Measurements from ENCODE around the gene ASPRV1.

ASPRV1 gene

DNA sequence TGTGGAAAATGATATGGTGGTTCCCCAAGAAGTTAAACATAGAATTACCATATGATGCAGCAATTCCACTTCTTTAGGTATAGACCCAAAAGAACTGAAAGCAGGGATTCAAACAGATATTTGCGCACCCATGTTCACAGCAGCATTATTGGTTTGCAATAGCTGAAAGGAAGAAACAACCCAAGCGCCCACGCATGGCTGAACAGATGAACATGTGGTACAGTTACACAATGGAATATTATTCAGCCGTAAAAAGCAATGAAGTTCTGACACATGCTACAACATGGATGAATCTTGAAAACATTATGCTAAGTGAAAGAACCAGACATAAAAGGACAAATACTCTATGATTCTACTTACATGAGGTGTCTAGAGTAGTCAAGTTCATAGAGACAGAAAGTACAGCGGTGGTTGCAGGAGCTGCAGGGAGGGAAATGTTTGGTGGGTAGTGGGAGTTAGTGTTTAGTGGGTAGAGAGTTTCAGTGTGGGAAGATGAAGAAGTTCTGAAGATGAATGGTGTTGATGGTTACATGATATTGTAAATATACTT, 26.7 kb upstream of the ASPRV1 start:
- DNase-seq (ENCODE audit: low read depth): no peak

DNA sequence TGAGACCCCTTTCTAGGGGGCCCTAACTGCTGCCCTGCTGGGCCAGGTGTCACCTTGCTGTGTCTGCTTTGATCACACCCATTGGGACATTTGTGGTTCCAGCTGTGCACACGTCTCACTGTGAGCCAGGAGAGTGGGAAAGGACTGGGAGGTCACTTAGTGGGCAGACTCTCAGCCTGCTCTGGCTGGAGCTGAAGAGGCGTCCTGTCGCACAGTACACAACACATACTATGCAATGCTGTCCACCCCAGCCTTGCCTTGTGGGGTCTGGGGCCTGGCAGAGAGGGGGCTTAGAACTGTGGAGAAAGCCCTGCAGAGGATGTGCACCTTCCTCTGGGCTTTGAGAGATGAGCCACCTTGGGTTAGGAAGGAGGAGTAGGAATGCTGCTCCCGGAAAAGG, 25.3 kb upstream of the ASPRV1 start:
- no peak for DNase-seq (ENCODE audit: low read depth)

DNA sequence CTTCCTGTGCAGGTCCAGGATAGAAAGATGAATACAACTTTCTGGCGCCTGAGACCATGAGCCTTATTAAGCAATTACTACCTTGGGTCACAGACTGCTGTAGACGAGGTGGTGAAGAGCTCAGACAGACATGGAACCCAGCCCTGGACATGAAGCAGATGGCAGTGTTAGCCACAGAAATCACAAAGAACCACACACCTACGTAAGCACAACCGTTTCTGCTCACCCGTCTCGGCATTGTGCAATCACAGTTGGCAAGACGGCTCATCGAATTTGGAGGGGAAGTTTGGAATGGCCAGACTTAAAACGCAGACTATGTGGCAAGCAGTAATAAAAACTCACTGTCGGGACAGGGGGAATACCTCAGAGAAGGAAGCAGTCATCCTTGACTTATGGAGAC, 24.3 kb upstream of the ASPRV1 start:
- no peak for DNase-seq (ENCODE audit: low read depth)

DNA sequence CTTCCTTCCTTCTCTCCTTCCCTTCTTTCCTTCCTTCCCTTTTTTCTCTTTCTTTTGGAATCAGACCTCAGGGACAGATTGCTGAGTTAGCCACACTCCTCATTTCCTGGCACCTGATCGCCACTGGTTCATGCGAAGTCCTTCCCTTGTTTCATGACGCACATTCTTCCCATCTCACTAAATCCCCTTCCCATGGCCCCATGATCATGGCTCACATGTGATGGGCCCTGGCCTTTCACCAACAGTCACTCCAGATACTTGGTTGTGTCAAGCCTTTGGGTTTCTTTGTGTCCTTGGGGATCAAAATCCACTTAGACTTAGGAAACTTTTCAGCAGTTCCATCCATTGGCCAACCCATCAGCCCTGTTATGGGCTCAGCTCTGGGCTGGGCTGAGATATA, 23.8 kb upstream of the ASPRV1 start:
- DNase-seq (ENCODE audit: low read depth): no peak

DNA sequence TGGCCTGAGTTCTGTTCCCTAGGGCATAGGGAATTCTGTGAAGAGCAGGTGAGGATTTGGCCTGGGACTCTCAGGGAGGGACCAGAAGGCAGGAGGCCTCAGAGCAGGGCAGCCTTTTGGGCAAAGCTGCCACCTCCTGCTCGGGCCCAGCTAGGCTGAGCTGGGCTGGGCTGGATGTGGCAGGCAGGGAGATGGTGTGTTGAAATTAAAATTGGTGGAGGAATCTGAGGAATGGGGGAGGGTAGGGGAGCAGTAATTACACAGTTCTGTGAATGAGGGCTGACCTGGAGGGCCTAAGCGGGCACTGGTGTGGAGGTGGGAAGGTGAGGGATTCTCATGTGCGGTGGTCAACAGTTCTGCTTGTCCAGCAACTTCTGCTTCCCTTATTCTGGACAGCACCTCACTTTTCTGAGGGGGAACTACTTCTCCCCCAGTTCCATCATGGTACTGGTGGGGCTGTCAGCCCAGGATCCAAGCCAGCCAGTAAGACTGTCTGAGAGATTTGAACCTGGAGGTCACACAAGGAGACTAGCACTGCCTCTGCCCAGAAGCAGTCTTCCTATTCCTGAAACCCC, 22.0 kb upstream of the ASPRV1 start:
- DNase-seq (ENCODE audit: low read depth): no peak

DNA sequence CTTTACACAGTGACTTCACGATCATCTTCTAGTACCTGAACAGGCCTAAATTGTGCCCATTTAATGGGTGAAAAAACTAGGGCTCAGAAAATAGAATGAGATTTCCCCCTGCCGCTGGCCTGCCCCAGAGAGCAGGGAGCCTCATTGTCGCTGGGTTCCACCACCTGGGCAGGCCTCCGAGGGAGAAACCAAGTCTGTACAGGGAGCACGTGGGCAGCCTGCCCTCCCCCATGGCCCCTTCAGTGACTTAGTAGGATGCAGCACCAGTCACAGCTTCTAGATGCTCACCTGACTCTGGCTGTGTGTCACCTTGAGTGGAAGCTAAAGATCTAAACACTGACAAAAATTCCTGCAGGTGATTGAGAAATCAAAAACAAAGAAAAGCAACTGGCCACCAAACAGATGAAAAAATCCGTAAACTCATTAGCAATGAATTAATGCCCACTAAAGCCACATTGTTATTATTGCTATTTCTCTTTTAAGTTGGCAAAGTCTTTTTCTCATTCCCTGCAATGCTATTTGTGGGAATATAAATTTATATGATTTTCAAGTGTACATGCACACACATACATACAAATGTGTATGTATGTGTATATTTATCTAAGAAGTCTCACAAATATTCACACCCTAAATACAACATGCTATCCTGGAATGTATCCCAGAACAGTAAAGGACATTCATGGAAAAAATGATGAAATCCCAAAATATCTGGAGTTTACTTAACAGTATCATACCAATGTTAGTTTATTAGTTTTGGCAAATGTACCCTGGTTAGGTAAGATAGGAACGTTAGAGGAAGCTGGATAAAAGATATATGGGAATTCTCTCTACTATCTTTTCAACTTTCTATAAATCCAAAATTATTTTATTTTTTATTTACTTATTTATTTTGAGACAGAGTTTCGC, 18.7 kb upstream of the ASPRV1 start:
- DNase-seq (ENCODE audit: low read depth): no peak

DNA sequence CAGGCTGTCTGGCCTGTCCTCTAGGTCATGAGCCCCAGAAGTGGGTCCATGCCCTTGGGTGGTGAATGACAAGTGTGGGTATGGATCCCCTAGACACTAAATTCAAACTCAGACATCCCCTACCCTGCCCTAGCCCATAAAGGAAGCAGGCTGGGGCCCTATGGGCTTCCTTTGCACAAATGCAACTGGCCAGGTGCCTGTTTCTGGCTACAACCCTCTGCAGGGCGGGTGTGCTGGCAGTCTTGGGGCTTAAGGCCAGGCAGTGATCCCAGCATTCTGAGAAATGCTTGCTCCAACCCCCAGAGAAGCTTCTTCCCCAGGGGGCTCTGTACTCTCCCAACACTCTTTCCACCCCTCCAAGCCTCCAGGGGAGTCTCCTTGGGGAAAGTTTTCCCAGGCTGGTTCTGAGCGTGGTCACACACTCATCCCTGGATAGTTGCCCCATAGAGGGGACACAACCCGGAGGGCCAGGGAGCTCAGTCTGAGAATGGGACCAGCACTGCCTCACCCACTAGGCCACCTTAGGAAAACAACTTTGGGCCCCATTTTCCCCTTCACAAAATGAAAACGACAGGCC, 16.6 kb upstream of the ASPRV1 start:
- no peak for DNase-seq (ENCODE audit: low read depth)

DNA sequence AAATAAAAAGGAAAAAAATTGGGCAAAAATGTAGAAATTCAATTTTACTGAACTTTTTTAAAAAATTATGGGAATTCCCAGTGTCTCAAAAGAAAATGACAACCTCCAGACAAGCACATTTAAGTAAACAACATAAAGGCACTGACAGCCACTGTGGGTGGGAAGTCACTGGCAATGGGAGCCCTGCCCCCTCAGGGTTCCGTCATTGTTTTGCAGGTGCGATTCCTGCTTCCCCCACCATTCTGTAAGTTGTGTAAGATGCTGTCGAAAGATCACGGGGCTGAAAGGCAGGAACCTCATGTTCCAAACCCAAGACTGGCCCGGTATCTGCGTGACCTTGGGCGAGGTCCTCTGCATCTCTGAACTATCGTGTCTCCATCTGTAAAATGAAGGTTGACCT, 15.8 kb upstream of the ASPRV1 start:
- no peak for DNase-seq (ENCODE audit: low read depth)

DNA sequence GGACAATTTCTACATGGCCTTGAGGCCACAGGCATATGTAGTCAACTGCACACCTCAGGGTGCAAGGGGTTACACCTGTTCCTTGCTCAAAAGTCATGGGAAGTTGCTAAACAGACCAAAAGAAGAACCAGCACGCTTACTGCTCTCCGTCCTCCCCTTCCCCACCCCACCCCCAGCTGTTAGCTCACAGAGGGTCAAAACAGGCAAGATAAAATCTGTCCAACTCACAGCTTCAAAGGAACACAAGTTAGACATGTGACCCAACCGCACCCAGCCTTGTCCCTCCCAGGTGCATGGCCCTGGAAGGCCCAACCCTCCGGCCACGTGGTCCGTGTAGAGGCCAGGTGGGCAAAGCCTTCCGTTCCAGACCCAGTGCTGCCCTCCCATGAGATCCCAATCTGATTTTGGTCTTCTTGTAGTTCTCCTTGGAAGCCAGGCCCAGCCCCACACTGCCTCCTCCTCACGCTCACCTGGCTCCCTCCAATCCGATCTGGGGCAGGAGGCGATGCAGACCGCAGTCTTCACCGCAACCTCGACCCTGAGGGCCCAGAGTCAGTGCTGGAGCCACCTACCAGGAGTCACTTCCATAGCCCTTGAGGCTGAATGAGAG, 14.5 kb upstream of the ASPRV1 start:
- no peak for DNase-seq (ENCODE audit: low read depth)

DNA sequence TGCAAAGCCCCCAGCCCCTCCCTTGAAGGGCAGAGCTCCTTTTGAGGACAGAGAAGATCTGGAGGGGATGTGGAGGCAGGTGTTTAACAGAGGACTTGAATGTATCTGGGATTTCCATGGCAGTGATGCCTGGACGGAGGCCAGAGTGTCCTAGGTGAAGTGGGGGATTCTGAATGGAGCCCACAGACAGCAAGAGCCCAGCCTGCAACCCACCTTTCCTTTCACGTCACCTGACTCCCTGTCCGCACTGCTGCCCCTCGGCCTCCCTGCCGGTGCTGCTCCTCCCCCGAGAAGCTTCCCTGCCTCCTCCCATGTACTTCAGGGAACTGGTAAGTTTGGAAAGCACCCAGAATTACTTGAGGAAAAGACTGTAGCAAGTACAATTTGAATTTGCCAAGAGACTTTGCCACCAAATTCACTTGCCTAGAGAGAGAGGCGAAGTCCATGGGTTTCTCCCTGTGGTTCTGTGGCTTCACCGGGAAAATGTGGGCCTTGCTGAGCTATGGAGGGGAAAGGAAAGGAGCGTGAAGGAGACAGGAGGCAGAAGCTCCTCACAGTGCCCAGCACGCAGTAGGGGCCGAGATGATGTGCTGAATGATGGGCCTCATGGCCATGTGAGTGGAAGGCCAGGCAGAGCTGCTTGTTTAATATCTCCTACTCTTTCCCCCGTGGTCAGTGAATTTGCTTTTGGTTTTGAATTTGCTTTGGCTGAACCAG, 13.9 kb upstream of the ASPRV1 start:
- DNase-seq (ENCODE audit: low read depth): no peak

DNA sequence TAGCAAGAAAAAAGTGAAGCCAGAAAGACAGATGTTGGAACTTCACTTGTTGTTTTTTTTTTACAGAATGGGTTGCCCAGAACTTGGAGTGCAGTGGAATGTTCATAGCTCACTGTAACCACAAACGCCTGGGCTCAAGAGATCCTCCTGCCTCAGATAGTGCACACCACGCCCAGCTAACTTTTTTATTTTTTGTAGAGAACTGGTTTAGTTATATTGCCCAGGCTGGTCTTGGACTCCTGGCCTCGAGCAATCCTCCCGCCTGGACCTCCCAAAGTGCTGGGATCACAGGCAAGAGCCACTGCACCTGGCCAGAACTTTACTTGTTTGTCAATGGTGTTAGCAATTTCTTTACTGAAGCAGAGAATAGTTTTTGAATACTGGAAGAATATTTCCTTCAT, 11.9 kb upstream of the ASPRV1 start:
- DNase-seq (ENCODE audit: low read depth): no peak

DNA sequence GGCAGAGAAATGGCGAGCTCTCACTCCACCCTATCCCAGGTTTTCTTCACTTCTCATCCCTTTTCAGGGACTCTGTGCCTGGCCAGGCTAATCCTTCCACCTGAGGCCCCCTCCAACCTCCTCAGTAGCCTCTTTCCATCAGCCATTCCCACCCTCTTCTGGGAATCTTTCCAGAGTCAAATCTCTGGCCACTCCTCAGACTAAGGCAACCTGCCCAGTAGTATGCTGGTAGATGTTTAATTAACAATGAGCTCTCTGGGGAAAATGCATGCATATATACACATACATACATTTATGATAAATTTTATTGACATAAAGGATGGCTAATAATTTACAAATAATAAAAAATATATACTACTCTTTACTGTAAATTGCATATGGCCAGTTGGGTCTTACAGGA, 11.4 kb upstream of the ASPRV1 start:
- no peak for DNase-seq (ENCODE audit: low read depth)

DNA sequence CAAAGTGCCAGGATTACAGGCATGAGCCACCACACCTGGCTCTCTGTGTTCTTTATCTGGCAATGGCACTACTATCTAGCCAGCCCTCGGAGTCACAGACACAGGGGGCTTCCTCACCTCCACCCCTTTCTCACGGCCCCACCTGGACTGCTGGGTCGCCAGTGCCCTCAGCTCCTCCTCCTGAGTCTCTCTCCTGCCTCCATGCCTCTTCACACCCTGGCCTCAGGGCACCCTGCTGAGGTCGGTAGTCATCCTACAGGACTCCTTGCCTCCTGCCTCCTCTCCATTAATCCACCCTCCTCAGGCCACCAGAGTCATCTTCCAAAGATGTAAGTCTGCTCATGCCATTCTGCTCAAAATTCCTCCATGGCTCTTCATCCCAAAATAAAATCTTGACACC, 8.6 kb upstream of the ASPRV1 start:
- no peak for DNase-seq (ENCODE audit: low read depth)

DNA sequence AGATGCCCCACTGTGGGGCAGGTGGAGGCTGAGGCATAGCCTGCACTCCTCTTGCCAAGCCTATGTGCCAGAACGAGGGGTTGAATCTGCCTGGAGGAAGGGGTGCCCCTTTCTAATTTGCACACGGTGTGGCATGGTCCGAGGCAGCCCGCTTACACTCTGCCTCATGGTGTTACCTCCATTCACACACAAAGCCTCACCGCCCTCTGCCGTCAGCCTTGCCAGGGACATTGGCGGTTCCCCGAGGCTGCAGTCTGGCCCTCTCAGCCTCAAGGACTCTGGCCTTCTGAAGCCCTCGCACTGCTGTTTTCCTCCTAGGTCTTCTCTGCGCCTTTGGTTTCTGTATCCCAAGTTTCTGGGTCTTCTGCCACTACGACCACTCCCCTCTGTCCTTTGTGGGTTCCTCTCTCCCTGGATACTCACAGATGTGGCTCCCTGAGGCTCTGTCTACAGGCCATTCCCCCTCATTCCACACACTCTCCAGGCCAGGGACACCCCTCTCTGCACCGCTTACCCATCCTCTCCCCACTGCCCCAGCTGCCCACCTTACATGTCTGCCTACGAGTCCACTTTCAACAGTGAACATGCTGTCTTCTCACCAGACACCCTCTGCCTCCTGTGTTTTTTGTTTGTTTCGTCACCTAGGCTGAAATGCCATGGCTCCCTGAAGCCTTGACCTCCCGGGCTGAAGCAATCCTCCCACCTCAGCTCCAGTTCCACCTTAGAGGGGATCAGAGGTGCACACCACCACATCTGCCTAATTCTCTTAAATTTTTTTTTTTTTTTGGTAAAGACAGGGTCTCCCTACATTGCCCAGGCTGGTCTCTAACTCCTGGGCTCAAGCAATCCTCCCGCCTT, 7.9 kb upstream of the ASPRV1 start:
- DNase-seq (ENCODE audit: low read depth): no peak

DNA sequence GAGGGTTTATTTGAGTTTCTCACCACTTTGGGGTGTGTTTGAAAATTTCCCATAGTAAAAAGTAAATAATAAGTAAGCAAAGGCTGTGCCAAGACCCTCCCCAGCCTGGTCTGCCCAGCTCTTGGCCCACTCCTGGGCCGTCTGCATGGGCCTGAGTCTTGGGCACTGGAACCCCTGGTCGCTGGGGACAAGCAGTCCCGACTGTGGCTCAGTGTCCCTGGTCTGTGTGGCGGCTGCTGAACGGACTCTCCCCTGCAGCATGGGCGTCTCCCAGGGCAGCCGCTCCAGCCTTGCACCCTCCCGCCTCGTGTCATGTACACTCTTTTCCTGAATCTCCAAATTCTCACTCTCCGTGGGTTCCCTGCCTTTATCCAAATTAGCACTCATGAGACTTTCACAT, 7.2 kb upstream of the ASPRV1 start:
- DNase-seq (ENCODE audit: low read depth): no peak

DNA sequence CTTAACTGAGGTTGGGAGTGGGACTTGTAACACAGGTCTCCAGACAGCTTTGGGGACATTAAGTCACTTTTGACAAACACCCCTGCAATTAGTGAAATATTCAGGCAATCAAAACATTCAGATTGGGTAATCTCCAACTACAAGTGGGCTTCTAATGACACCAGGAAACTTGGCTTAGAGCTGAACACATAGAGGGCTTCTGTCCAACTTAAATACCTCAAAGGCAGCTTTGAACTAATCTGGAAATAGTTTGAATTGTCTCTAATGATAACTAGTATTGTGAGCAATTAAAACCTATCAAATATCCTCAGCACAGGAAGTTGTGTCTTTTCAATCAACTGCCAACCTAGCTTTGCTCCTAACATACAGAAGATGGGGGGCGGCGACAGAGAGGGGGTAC, 5.1 kb upstream of the ASPRV1 start:
- no peak for DNase-seq (ENCODE audit: low read depth)

DNA sequence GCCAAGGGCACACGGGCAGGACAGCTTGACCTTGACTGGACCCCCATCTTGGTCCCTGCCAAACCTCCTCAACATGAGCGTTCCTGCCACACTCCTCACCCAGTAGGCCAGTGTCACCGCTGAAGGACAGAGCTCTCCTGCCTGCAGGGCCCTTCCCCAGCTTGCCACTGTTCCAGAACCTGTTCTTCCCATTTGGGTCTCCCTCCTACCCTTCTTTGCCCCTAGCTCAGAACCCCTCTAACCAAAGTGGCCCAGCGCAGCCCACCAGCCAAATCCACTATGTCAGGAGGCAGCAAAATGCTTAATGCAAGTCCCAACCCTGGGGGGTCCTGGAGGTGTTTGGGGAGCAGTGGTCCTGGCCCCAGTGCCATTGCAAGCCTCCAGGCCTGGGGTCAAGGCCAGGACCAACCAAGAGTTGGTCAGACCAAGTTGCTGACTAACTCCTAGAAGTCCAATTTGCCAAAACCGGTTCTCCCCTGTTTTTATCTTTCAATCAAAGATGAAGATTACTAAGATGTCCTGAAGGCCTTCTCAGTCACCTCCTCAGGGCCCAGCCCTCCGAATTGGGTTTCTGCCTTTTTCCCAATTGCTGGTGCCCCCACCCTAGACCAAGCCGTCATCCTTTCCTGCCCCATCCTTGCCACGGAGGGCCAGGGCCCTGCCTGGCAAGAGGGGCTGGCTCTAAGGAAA, 4.5 kb upstream of the ASPRV1 start:
- DNase-seq (ENCODE audit: low read depth): no peak

DNA sequence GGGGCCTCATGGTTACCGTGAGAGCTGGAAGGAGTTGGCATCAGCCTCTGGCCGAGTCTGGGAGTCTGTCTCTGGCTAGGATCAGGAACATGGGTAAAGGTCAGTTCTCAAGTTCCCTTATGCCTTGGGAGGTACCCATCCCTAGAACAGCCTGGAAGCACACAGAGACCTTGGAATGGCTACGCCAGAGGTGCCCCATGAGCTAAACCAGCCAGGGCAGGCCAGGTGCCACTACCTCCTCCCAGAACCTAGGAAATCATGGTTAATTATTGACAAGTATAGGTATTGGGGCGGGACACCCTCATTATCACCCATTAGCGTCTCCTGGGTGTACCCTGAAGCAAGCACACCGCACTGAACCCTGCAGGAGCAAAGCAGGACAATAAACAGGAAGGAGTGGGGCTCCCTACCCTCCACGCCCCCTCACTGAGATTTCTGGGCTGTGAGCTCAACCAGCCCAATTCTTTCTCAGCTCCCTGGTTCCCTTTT, 3.0 kb upstream of the ASPRV1 start:
- DNase-seq (ENCODE audit: low read depth): no peak

DNA sequence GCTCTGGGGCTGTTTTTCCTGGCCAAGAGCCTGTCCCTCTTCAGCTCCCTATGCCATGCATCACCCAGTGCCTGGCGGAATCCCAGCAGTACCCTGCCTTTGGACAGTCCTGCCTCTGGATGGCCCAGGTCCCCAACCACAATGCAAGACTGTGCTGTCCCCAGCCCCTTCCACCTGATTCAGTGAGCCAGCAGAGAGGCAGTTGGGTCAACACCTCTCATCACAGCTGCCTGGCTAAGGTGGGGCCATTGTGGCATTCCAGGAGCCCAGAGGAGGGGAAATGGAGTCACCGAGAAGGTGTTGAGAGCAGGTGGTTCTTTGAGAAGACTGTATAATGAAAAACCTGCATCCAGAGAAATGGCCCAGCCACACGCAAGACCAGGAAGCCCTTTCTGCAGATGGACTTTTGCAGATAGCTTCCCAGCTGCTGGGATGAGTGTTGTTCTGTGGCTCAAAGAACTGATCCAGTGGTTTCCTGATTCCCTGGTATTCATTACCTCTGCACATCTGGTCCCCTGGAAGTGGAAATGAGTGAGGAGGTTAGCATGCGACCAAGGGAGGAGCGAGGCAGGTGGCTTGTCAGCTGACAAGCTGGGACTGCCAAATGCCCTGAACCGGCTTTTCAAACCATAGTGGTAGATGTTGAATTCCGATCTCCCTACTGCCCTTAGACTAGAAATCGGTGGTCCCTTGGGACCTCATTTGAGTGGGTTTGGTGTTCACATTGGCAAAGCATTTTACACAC, 1.7 kb upstream of the ASPRV1 start:
- no peak for DNase-seq (ENCODE audit: low read depth)

DNA sequence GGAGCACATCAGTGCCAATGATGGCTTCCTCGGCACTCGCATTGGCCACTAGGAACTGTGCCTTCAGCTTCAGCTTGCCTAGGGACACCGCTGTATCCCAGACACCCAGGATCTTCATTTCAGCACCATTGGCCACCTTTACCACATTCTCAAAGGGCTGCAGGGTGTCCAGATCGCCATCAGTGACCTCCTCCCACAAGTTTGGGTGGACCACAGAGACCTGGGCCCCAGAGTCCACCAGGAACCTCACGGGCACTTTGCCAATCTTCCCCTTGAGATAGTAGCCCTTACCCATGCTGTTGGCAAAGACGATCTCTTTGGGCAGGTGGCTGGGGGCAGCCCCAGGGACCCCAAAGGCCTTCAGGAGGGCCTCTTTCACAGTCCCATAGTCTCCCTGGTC, 610 bp downstream of the ASPRV1 start:
- no peak for DNase-seq (ENCODE audit: low read depth)
